ENCODE results near the gene CADPS2. TPM values are rescaled to one million over a fixed set of nuclear protein-coding genes. Genes with fewer than 3 reads are reported as not detected.
"Not testable (repeated sequence)": the region's sequence is repeated elsewhere in the genome, so short reads cannot be mapped to it uniquely, and the experiment has no call there.

The CADPS2 gene
- total RNA-seq, 1 donor from 2014 or later: 4.4 TPM

DNA sequence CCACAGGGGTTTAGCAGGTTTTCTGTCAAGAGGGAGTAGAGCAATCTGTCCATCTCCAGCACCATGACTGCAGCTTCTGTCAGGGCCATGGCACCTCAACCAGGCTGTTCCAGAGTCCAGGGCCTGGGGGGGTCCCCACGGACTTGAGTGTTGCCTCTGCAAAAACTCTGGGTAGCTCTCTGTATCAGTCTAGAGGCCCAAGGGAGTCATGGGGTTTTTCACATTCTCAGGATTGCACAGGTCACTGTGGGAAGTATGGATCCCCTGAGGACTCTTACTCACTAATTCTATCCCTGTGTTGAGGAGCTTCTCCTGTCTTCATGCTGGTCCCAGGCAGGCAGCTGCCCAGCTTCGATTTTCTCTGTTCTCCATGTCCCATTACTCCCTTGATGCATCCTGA lies 247.8 kb downstream of the CADPS2 start:
- TF ChIP-seq, protein P1, sequence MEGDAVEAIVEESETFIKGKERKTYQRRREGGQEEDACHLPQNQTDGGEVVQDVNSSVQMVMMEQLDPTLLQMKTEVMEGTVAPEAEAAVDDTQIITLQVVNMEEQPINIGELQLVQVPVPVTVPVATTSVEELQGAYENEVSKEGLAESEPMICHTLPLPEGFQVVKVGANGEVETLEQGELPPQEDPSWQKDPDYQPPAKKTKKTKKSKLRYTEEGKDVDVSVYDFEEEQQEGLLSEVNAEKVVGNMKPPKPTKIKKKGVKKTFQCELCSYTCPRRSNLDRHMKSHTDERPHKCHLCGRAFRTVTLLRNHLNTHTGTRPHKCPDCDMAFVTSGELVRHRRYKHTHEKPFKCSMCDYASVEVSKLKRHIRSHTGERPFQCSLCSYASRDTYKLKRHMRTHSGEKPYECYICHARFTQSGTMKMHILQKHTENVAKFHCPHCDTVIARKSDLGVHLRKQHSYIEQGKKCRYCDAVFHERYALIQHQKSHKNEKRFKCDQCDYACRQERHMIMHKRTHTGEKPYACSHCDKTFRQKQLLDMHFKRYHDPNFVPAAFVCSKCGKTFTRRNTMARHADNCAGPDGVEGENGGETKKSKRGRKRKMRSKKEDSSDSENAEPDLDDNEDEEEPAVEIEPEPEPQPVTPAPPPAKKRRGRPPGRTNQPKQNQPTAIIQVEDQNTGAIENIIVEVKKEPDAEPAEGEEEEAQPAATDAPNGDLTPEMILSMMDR (conservative IDR thresholded peaks at IDR 0.05; ENCODE audit: low read depth, low read length): no peak
- DNase-seq (ENCODE audit: low read depth): no peak
- H3K4me3 ChIP-seq (ENCODE audit: low read depth, low read length): no peak overlapping the region

DNA sequence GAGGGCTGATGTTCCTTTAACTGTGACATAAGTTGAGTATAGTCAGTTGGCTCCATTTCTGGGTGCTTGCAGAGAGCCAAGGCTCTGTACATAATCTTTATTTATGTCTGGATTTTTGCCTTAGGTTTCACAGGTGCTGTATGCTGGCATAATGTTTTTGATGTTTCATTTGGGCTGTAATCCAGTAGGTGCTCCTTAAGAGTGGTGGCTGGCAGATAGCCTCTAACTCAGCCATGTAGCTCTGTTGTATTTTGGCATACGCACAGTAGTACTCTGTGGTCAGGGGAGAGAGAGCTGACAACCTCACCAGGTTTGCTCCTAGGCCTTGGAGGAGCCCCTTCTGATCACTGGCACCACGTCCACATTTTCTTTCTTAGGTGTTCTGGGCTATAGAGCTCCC lies 248.5 kb downstream of the CADPS2 start:
- H3K4me3 ChIP-seq (ENCODE audit: low read depth, low read length): no peak overlapping the region
- TF ChIP-seq, protein P1 (conservative IDR thresholded peaks at IDR 0.05; ENCODE audit: low read depth, low read length): no peak
- DNase-seq (ENCODE audit: low read depth): no peak

DNA sequence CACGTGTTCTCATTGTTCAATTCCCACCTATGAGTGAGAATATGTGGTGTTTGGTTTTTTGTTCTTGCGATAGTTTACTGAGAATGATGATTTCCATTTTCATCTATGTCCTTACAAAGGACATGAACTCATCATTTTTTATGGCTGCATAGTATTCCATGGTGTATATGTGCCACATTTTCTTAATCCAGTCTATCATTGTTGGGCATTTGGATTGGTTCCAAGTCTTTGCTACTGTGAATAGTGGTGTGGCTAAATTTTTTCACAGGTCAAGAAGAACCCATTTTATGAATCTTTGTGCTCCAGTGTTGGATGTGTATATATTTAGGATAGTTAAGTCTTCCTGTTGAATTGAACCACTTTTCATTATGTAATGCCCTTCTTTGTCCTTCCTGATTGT lies 250.8 kb downstream of the CADPS2 start:
- not testable (repeated sequence) for H3K4me3 ChIP-seq (ENCODE audit: low read depth, low read length); DNase-seq (ENCODE audit: low read depth)

DNA sequence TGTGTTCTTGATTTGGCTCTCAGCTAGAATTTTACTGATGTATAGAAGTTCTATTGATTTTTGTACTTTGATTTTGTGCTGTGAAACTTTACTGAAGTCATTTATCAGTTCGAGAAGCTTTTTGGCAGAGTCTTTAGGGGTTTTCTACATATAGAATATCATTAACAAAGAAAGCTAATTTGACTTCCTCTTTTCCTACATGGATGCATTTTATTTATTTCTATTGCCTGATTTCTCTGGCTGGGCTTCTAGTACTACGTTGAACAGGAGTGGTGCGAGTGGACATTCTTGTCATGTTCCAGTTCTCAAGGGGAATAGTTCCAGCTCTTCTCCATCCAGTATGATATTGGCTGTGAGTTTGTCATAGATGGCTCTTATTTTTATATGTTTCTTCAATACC lies 252.8 kb downstream of the CADPS2 start:
- H3K4me3 ChIP-seq (ENCODE audit: low read depth, low read length): no peak overlapping the region
- DNase-seq (ENCODE audit: low read depth): no peak
- TF ChIP-seq, protein P1 (conservative IDR thresholded peaks at IDR 0.05; ENCODE audit: low read depth, low read length): no peak

DNA sequence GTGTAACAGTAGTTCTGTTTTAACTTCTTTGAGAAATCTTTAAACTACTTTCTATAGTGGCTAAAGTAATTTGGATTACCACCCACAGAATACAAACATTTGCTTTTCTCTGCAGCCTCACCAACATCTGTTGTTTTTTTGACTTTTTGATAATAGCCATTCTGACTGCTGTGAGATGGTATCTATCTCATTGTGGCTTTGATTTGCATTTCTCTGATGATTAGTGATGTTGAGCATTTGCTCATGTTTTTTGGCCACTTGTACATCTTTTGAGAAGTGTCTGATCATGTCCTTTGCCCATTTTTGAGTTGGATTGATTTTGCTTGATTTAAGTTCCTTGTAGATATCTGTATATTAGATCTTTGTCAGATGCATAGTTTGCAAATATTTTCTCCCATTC lies 254.0 kb downstream of the CADPS2 start:
- no peak overlapping the region for H3K4me3 ChIP-seq (ENCODE audit: low read depth, low read length)
- no peak for DNase-seq (ENCODE audit: low read depth)
- TF ChIP-seq, protein P1 (conservative IDR thresholded peaks at IDR 0.05; ENCODE audit: low read depth, low read length): no peak

DNA sequence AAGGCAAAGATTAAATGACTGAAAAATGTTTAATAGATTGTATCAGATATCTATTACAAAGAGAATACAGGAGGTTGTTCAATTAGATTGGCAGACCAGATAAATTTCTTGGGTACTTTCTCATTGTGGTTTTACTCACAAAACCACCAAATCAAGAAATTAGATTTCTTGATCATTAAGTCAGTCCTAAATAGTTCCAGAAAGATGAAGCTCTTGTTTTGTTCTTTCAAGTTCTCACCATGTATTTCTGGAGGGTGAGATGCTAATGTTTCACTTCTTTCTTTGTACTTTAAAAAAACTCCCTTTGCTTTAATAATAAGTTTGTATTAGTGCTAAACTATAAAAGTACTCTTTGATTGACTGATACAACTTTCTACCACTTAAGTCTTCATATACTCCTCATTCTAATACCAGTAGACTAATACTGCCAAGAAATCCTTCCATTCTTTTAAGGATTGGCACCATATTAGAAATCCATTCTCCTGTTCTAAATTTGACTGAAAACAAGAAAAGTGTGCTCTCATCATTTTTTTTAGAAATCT lies 256.8 kb downstream of the CADPS2 start:
- TF ChIP-seq, protein P1 (conservative IDR thresholded peaks at IDR 0.05; ENCODE audit: low read depth, low read length): no peak
- no peak for DNase-seq (ENCODE audit: low read depth)
- no peak overlapping the region for H3K4me3 ChIP-seq (ENCODE audit: low read depth, low read length)

DNA sequence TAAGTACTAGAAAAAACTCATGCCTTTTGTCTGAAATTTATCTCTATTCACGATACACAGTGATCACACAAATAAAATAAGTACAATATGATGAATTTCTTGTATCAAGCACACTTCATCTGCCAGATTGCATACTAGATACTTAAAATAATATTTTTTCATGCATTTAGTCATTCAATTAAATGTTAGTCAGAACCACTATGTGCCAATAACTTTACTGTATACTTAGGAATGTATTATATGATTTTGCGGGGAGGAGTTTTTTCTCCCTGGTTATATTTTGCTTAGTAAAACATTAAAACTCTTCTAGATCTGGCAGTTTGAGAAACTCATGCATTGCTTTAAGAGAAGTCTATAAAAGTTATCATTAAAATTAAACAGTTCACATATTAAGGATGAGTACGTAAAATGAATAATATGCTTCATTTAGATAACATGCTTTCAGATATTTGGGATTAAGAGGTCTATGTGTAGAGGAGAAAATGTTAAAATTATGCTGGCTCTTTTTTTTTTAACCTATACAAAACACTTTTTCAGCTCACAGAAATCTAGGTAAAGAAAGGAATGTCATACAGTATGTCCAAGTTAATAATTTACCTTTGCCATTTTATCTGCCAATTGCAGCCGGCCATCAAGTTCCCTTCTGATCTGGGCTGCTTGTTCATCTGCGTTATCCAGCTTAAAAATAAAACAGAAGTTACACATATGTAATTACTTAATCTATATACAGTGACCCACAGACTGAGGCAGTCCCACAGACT lies 257.4 kb downstream of the CADPS2 start:
- no peak overlapping the region for H3K4me3 ChIP-seq (ENCODE audit: low read depth, low read length)
- no peak for DNase-seq (ENCODE audit: low read depth)
- TF ChIP-seq, protein P1 (conservative IDR thresholded peaks at IDR 0.05; ENCODE audit: low read depth, low read length): no peak

All from epithelial cell of proximal tubule (primary cell).